SW 1271 (cell line): ENCODE results near the gene ISYNA1.

ENCODE experiments used
- DNase-seq, 2 experiments: peaks; one replicate each; lab custom pipeline; 2025; lab: John Stamatoyannopoulos, UW

The ISYNA1 gene

DNA sequence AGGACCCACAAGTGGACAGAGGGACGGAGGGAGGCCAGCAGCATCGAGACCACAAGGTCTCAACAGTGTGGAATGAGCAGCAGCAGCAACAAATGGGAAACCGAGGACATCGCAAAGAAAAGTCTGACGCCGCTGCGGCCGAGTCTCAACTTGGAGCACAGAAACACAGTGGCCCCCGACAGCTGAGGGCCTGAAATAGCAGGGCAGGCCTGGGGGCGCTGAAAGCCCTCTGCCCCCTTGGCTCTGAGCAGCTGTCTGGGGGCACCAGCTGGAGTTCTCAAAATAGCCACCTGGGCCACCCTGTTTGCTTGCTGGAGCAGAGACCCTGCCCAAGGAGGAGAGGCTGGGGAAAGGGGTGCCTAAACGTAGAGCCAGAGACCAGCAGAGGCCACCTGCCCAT is 5.9 kb upstream of the ISYNA1 start:
- DNase-seq: no peak

DNA sequence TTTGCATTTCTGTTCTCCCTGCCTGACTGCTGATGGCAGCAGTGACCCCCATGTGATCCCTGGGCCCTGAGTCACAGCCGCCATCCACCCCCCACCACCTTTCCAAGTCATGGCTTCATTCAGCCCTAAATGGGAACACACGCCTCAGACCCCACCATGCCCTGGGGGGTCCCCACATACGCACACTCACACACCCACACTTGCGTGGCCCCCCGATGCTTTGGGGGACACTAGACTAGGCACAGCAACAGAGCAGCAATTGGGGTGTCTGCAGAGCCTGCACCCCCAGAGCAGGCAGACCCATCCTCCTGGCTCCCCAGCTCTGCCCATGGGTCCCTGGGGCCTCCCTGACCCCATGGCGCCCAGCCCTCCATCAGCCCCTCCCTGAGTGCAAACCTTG is 5.5 kb upstream of the ISYNA1 start:
- DNase-seq: no peak

DNA sequence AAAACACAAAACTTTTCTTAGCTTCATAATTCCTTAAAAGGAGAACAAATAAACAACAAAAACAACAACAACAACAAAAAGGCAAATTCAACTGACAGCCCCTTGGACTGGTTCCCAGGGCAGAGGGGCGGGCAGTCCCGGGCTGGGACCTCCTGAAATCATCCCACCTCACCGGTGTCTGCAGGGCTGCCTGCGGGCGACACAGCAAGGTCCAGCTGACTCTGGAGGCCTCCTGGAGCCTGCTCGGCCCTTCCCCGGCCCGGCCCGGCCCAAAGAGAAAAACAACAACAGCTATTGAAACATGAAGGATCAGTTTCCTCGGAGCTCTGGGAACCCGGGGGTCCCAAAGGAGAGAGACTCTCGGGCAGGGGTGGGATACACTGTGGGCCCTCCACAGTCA is 5.0 kb upstream of the ISYNA1 start:
- DNase-seq: no peak

DNA sequence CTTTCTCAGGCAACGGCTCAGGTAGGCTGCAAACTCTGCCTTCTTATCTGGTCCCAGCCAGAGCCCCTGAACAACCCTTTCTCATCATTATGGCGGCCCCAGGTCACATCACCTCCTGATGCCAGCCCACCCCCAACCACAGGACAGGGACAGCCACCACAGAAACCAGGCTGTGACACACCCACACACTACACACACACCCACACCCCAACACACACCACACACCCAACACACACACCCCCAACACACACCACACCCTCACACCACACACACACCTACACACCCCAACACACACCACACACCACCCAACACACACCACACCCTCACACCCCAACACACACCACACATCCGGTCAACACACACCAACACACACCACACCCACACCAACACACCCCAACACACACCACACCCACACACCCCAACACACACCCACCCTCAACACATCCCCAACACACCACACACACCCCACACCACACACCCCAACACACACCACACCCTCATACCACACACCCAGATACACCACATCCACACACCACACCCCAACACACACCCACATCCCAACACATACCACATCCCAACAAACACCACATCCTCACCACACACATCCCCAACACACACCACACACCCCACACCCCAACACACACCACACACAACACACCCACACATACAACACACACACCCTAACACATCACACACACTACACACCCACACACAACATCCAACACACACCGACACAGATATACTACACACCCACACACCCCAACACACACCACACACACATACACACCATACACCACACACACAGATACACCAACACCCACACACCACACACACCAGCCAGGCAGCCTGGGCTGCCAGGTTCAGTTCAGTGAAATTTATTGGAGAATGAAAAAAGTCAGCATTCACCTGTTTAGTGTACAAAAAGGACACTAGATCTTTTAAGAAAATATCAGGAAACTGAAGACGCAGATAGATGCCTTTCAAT is 4.2 kb upstream of the ISYNA1 start:
- DNase-seq: no peak

DNA sequence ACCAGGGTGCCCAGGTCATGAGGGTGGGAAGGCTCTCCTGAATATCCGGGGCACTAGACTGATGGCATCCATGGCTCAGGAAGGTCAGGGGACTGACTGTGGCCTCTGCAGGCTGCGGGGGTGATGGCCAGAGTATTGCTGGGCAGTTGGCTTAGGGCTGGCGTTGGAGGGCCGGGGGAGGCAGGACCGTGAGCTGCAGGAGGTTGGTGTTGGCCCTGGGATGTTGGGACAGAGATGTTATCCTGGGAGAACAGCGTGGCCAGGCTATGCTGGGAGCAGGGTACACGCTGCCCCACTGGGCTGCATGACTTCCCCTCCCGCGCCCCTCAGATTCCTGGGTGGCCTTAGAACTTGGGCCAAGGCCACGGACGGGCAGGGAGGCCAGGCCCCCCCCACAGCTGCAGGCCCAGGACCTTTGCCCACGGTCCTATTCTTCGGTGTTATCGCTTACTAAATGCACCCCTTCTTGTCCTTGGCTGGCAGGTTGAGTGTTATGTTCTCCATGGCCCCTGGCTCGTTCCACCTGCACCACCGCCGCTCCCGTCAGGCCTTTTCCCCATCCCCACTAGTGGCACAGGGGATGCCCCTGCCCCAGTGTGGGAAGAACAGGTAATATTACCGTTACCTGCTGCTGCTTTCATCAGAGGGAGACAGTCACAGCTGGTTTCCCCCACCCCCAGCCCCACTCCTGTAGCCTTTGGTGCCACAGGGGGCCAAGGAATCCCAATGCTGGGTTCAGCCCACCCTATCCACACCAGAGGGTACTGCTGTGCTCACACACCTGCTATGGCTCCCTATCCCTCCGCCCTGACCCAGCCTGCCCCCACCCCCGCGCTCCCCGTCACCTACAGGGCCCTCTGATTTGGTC is 3.2 kb upstream of the ISYNA1 start:
- no peak for DNase-seq

DNA sequence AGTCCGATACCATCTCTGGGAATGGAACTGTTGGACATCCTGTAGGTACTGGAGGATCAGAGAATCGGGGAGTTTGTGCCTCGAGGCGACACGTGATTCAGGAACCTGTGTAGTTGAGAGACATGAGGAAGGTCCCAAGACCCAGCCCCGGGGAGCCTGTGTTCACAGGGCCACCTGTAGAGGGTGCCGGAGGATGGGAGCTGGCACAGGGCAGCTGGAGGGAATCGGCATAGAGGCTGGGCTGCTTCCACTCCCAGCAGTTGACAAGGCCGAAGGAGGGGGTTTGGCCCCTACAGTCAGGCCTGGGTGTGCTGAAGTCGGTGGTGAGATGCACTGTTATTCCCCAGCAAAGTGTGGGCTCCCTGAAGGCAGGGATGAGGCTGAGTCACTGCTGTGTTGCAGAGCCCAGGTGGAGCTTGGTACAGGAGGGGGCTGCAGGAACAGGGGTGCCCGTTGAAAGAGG is 2.5 kb upstream of the ISYNA1 start:
- peak; percentile 36 to 41 for DNase-seq

DNA sequence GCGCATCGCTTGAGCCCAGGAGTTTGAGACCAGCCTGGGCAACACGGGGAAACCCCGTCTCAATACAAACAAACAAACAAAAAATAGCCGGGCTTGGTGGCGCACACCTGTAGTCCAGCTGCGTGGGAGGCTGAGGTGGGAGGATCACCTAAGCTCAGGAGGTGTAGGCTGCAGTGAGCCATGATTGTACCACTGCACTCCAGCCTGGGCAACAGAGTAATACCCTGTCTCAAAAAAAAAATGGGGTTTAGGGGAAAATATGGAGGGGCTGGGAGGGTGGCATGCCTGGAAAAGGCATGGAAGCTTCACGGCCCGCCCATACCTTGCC is 1.9 kb upstream of the ISYNA1 start:
- DNase-seq: no peak

DNA sequence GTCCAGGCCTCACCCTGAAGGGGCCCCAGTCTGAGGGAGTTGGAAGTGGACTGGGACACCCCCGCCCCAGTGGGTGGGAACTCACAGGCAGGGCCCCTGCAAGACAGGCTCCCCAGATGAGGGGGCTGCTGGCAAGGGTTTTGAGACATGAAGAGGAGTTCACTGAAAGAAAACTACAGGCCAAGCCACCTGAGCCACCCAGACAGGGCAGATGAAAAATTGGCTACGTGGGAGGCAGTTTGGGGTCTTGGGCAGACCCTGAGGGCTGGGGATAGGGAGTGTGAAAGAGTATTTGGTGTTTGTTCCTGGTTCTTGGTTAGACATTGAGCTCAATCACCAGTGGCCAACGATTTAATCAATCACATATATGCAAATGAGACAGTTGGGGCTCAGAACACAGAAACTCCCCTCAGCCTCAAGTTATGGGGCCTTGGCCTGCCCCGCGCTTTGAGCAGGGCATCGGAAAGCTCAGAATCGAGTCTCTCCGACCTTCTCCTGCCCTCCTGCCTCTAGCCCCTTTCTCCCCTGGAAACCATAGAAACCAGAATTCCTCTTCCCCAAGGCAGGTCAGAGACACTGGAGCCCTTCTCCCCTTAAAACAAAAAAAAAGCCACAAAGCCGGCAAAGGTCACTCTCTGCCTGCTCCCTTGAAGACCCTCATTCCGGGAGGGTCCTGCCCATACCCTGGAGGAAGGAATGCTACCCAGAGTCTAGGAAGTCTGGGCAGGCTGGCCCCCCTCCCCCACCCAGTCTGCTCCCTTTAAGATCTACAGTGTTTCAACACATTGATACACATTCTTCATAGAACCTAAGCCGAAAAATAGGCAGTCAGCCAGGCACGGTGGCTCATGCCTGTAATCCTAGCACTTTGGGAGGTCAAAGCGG is 1.3 kb upstream of the ISYNA1 start:
- DNase-seq: peak in 1 of 2 experiments; percentile 23

DNA sequence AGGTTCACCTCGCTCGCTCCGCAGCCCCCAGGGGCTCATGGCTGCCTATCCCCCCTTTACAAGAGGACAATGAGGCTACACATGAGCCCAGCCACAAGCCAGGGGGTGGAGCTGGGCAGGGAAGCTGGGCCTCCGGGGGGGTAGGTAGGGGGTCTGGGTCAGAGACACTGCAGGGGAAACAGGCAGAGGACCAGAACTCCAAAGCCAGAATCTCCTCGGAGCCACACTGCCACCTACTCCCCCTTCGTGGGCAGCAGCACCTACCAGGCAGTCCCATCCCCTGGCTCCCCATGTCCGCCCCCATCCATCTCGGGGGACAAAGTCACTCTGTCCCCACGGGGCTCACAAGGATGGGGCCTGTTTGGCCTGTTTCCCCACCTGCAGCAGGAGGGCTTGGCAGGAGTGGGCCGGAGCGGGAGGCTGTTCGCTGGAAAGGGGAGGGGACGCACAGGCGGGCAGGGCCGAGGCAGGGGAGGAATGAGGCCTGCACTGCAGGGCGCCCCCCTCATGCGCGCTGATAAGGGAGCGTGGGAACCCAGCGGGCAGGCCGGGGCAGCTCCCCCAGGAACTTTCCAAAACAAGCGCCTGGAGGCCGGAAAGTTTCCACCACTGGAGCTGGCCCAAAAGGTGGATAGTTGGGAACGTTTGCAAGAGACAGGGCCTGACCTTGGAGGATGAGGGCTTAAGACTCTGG is 545 bp upstream of the ISYNA1 start:
- DNase-seq: no peak

DNA sequence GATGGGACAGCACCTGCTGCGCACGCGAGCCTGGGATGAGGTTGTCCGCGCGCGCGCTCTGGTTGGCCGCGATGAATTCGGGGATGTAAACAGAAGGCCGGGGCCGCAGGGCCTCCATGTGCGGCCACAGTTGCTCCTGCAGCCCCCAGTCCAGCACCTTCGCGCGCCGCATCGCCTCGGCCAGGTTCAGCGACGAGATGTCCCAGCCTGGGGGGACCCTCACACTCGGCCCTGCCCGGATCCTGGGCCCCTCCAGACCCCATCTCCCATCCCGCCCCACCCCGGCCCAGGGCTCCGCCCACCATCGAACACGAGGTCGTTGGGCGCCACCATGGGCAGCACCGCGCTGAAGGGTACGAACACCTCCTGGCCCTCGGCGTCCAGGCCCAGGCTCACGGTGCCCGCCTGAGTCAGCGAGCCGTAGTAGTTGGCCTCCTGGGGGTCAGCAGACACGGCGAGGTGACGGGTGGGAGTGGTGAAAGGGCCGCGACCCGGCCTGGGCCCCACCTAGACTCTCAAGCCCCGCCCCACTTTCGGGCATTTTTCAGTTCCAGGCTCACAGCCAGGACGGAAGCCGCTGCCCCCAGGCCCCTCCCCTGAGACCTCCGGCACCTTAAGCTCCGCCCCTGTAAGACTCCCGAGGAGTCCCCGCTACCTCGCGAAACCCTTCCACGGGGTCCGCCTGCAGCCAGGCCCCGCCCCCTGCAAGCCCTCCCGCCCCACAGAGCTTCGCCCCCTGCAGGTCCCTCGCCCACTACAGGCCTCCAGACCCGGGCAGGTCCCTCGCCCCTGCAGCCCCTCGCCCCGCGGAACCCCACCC is 1.1 kb downstream of the ISYNA1 start:
- peak; percentile 80 to 90 for DNase-seq

DNA sequence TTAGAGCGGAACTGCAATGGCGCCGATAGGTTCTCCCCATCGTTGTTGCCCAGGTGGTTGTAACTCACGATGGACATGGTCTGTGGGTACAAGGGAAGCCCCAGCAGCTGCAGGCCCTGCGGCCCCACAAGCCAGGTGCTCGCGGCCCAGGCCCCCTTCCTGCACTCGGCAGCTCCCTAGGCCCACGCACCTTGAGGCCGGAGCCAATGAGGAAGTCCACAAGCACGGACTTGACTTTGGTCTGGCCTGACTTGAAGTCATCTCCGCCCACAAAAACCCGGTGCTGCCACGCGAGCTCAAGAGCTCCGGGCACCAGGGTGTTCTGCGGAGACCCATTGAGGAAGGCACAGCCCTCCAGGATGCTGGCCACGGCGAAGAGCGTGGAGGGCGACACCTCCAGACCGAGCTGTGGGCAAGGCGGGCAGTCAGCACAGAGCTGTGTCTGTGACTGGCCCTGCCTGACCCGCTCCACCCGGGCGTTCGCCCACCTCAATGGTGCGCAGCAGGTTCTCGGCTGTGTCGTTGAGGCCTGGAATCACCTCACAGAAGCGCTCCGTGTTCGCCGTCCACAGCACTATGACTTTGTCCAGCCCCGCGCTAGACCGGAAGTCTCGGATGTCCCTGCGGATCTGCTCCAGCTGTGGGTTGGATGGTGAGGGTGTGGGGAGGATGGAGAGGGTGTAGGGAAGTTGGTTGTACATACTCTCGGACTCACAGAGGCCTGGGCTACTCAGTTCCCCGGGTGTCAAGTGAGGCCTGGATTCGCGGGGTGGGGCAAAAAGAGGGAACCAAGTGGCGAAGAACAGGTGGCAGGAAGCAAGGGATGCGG is 1.9 kb downstream of the ISYNA1 start:
- no peak for DNase-seq

DNA sequence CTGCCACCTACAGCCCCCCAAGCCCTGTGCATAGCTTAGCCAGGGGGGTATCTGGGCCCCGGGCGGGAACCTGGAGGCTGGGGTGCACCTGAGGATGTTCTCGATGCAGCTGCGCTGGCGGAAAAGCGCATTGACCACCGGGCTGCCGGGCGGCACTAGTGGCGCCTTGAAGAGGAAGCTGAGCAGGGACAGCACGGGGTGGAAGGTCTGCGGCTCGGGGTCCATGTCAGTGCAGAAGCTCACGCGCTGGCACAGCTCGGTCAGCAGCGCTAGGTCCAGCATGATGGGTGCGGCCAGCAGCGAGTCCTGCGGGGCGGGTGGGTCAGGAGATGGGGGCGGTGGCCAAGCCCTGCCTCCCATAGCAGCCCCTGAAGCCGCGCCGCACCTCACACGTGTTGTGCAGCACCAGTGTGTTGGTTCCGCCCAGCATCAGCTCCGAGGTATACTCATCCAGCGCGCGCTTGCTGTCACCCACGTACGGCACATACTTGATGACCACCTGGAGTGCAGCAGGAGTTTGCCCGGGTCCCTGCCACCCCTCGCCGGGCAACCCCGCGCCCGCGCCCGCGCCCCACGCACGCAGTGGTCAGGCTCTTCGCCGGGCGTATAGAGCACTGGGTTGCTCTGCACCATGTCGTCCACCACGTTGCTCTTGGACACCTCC is 2.6 kb downstream of the ISYNA1 start:
- DNase-seq: no peak

DNA sequence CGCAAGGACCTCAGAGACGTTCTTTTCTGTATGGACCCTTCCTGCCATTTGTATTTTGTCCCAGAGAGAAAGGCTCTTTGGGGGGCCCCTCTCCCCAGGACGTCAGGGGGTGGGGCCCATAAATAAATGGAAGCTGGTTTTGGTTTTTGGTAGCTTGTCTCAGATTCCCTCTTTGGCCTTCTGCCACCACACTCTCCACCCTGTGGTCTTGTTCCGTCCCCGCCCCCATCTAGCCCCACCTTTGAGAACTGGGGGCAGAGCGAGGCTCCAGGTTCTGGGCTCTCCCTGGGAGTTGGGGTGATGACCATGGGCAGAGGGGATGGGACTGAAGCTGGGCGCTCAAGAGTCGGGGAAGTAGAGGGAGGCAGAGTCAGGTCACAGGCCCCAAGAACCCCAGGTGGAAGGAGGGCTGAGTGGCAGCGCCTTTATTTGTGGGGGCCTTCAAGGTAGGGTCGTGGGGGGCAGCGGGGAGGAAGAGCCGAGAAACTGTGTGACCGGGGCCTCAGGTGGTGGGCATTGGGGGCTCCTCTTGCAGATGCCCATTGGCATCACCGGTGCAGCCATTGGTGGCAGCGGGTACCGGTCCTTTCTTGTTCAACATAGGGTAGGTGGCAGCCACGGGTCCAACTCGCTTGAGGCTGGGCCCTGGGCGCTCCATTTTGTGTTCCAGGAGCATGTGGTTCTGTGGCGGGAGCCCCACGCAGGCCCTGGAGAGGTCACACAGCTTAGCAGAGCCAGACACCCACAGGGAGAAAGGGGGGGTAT is 3.3 kb downstream of the ISYNA1 start:
- DNase-seq: no peak

DNA sequence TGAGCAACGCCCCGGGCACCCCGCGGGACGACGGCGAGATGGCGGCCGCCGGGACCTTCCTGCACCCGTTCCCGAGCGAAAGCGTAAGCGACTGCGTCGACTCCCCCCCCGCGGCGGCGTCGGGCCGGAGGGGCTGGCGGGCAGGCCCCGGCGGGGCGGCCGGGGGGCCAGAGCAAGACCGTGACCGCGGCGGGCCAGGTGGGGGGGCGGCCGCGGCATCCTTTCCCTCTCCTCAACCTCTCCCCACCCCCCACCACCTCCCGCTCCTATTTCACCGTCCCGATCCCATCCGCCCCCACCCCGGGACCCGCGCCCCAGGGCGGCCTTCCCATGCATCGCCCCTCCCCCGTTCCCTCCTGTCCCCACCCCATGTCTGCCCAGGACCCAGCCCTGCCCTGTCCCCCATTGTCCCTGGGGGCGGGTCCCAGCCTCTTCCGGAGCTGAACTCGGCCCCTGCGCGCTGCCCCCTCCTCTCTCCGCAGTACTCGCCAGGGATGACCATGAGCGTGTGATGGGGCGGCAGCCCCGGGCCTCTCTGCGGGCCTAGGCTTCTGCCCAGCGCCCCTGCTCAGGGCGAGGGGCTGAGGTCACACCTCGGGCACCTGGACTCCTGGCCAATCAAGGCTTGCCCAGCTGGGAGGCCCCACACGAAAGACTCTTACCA is 4.1 kb downstream of the ISYNA1 start:
- DNase-seq: peak in 1 of 2 experiments; percentile 61

DNA sequence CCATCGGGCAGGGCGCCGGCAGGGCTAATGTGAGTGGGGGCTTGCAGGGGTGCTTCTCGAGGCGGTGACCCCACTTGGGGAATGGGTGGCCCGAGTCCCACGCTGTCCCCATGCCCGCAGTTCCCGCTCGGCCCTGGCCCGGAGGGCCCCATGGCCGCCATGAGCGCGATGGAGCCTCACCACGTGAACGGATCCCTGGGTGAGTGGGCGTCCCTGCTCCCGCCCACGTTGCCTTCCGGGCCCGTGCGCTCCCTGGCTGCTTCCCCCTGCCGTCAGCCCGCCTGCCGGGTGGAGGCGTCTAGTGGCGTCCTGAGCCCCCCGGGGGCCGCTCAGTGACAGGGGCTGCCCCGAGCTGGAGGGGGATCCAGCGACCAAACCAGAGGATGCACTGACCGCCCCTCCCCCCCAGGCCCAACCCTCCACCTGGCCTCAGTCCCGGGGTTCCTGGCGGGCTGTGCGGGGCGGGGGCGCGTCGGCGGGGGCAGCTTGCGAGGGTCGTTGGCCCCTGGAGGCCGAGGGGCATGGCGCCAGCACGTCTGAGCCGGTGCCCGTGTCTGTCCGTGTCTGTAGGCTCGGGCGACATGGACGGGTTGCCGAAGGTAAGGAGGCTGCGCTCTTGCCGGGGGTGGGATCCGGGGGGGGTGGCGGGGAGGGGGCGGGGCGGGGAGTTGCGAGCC is 4.8 kb downstream of the ISYNA1 start:
- peak in 1 of 2 experiments; percentile 60 for DNase-seq

DNA sequence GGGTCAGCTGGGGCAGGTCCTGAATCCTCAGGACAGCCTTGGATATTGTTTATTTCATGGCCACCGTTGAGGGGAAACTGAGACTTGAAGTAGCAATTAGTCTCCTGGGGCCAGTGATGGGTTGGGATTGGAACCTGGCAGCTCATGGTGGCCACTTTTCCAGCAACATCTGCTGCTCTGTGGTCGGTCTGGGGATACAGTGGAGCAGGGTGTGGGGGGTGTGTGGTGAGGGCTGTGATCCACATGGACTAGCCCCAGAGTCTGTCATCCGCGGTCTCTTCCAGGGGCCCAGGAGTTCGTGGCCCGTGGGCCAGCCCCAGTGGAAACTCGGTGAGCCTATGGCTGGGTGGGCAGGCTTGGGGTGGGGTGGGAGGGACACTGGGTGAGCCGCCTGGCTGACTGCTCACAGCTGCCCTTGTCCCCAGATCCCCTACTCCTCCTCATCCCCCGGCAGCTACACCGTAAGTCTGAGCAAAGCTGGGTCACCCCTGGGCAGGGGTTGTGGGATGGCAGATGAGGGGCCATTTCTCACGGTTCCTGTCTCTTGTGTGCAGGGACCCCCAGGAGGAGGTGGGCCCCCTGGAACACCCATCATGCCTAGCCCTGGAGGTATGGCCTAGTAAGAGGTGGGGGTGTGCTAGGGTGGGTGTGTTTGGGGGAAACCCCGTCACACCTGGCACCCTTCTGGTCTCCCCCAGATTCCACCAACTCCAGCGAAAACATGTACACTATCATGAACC is 5.5 kb downstream of the ISYNA1 start:
- no peak for DNase-seq
